Astrocyte (in vitro differentiated cells and primary cell): ENCODE measurements around the gene CDC34. TPM values are rescaled to one million over a fixed set of nuclear protein-coding genes. Genes with fewer than 3 reads are reported as not detected.

Experiments used
- DNase-seq: peaks from one replicate; pipeline ENCODE4 v3.0.0-alpha.2; 2010; ENCODE audit warnings: low read depth
- FAIRE-seq: peaks from 2 replicates; lab custom pipeline; 2011; peaks lifted over from hg19 to GRCh38; lab: Jason Lieb, UNC
- H2AFZ ChIP-seq: 2 replicates; pipeline ENCODE4 v1.6.0; 2012; ENCODE audit warnings: low read depth, low read length, inconsistent platforms
- H3K27ac ChIP-seq: 2 replicates; pipeline ENCODE4 v1.5.1; 2011; ENCODE audit warnings: low read depth, low read length, inconsistent platforms
- H3K27me3 ChIP-seq: 2 replicates; pipeline ENCODE4 v1.6.0; 2011; ENCODE audit warnings: low read length, inconsistent platforms; ENCODE audit not compliant: insufficient read depth
- H3K36me3 ChIP-seq: 2 replicates; pipeline ENCODE4 v1.5.1; 2011; ENCODE audit warnings: low read length, inconsistent platforms; ENCODE audit not compliant: insufficient read depth
- H3K4me1 ChIP-seq: 2 replicates; pipeline ENCODE4 v1.5.1; 2011; ENCODE audit warnings: low read length, inconsistent platforms; ENCODE audit not compliant: insufficient read depth
- H3K4me2 ChIP-seq: 2 replicates; pipeline ENCODE4 v1.6.0; 2012; ENCODE audit warnings: low read length, inconsistent platforms
- H3K4me3 ChIP-seq: 2 replicates; pipeline ENCODE4 v1.5.1; 2011; ENCODE audit warnings: low read depth, mild to moderate bottlenecking, low read length, inconsistent platforms; ENCODE audit not compliant: insufficient read depth
- H3K79me2 ChIP-seq: 2 replicates; pipeline ENCODE4 v1.6.0; 2012; ENCODE audit warnings: mild to moderate bottlenecking, low read length, inconsistent platforms; ENCODE audit not compliant: insufficient read depth
- H3K9ac ChIP-seq: 2 replicates; pipeline ENCODE4 v1.6.0; 2012; ENCODE audit warnings: mild to moderate bottlenecking, low read length, inconsistent platforms
- H3K9me3 ChIP-seq: 2 replicates; pipeline ENCODE4 v1.5.1; 2012; ENCODE audit warnings: low read depth, mild to moderate bottlenecking, low read length, inconsistent platforms; ENCODE audit not compliant: insufficient read depth
- H4K20me1 ChIP-seq: 2 replicates; pipeline ENCODE4 v1.6.0; 2012; ENCODE audit warnings: low read length, inconsistent platforms; ENCODE audit not compliant: insufficient read depth
- H3K27ac Mint-ChIP-seq: one replicate; pipeline ENCODE4 v1.8.0; 2021; ENCODE audit warnings: mild to moderate bottlenecking, mixed read lengths; ENCODE audit not compliant: unreplicated experiment
- H3K27me3 Mint-ChIP-seq: one replicate; pipeline ENCODE4 v1.8.0; 2021; ENCODE audit warnings: low read depth, mixed read lengths; ENCODE audit not compliant: unreplicated experiment
- H3K36me3 Mint-ChIP-seq: one replicate; pipeline ENCODE4 v1.8.0; 2021; ENCODE audit warnings: low read depth, mixed read lengths; ENCODE audit not compliant: unreplicated experiment
- H3K4me1 Mint-ChIP-seq: one replicate; pipeline ENCODE4 v1.8.0; 2021; ENCODE audit warnings: low read depth, mixed read lengths; ENCODE audit not compliant: unreplicated experiment
- H3K4me3 Mint-ChIP-seq: one replicate; pipeline ENCODE4 v1.8.0; 2021; ENCODE audit warnings: mild to moderate bottlenecking, moderate library complexity, mixed read lengths; ENCODE audit not compliant: unreplicated experiment
- H3K9me3 Mint-ChIP-seq: one replicate; pipeline ENCODE4 v1.8.0; 2021; ENCODE audit warnings: mild to moderate bottlenecking, mixed read lengths; ENCODE audit not compliant: unreplicated experiment
- CTCF ChIP-seq: IDR thresholded peaks from 2 replicates; pipeline ENCODE4 v1.5.1; 2011; ENCODE audit warnings: low read depth, mild to moderate bottlenecking, inconsistent platforms, low read length, moderate library complexity; ENCODE audit not compliant: insufficient read depth
- EZH2 ChIP-seq: IDR thresholded peaks from 2 replicates; pipeline ENCODE4 v1.6.1; 2012; ENCODE audit warnings: mild to moderate bottlenecking, low read length, inconsistent platforms; ENCODE audit not compliant: insufficient read depth
- total RNA-seq: library from RNA; stranded (reverse); gene quantifications from 2 replicates; pipeline ENCODE4 v1.2.1, GENCODE V29; 2021

The CDC34 gene
- total RNA-seq, 1 donor from 2014 or later = 190 TPM

- Mint-ChIP-seq H3K4me3 (no peak overlapping the region), H3K36me3 (no peaks in the 10 kb centered on the region), H3K27ac (no peak overlapping the region), H3K27me3 (no peaks in the 10 kb centered on the region), H3K4me1 (no peaks in the 10 kb centered on the region), H3K9me3 (no peaks in the 10 kb centered on the region)
- no peaks in the 10 kb centered on the region for H3K4me1 ChIP-seq
- H3K4me3 ChIP-seq = no peak overlapping the region
- H3K9ac ChIP-seq = no peak overlapping the region
- no peak for DNase-seq
- no peaks in the 10 kb centered on the region for H3K36me3 ChIP-seq
- H3K4me2 ChIP-seq = no peak overlapping the region
- H4K20me1 ChIP-seq = no peaks in the 10 kb centered on the region
- no peak overlapping the region for H2AFZ ChIP-seq
- H3K27me3 ChIP-seq = no peaks in the 10 kb centered on the region
- no peak for FAIRE-seq
- TF ChIP-seq EZH2 = no peak
- TF ChIP-seq CTCF = no peak
- H3K9me3 ChIP-seq = no peaks in the 10 kb centered on the region
- H3K79me2 ChIP-seq = no peaks in the 10 kb centered on the region
- no peak overlapping the region for H3K27ac ChIP-seq
These were observed 25.2 kb downstream of the CDC34 start for GRCh38 chr19:556611-557382.

GRCh38 chr19:558770-559439, 27.3 kb downstream of the CDC34 start:
- H3K9me3 Mint-ChIP-seq = peaks cover 3% of the 10 kb centered on the region
- Histone ChIP-seq H3K4me2 (no peak overlapping the region), H3K9ac (no peak overlapping the region), H3K79me2 (no peaks in the 10 kb centered on the region), H2AFZ (no peak overlapping the region), H3K9me3 (no peaks in the 10 kb centered on the region), H3K4me1 (no peaks in the 10 kb centered on the region), H3K27ac (no peak overlapping the region), H3K27me3 (no peaks in the 10 kb centered on the region), H4K20me1 (no peaks in the 10 kb centered on the region), H3K4me3 (no peak overlapping the region), H3K36me3 (no peaks in the 10 kb centered on the region)
- FAIRE-seq (no peak), DNase-seq (no peak)
- no peak overlapping the region for H3K4me3 Mint-ChIP-seq
- TF ChIP-seq CTCF (no peak), EZH2 (no peak)
- H3K4me1 Mint-ChIP-seq = no peaks in the 10 kb centered on the region
- no peaks in the 10 kb centered on the region for H3K27me3 Mint-ChIP-seq
- peaks cover 4% of the 10 kb centered on the region for H3K36me3 Mint-ChIP-seq
- no peak overlapping the region for H3K27ac Mint-ChIP-seq

- no peak for TF ChIP-seq CTCF
- no peak for TF ChIP-seq EZH2
These were observed 28.6 kb downstream of the CDC34 start for GRCh38 chr19:560121-560520.

More at GRCh38 chr19:560121-560520, 28.6 kb downstream of the CDC34 start:
- Histone ChIP-seq H3K9ac (no peak overlapping the region), H3K4me2 (no peak overlapping the region), H3K9me3 (no peaks in the 10 kb centered on the region), H3K36me3 (no peaks in the 10 kb centered on the region), H3K27me3 (no peaks in the 10 kb centered on the region), H4K20me1 (no peaks in the 10 kb centered on the region), H3K27ac (no peak overlapping the region), H3K4me1 (no peaks in the 10 kb centered on the region), H3K4me3 (no peak overlapping the region), H2AFZ (no peak overlapping the region), H3K79me2 (no peaks in the 10 kb centered on the region)
- Mint-ChIP-seq H3K27me3 (no peaks in the 10 kb centered on the region), H3K4me3 (no peak overlapping the region), H3K4me1 (no peaks in the 10 kb centered on the region), H3K36me3 (peaks cover 4% of the 10 kb centered on the region), H3K27ac (no peak overlapping the region), H3K9me3 (peaks cover 3% of the 10 kb centered on the region)
- no peak for DNase-seq
- no peak for FAIRE-seq
